ENCODE data around the gene RFK.
A peak's percentile ranks its signal among the peaks of the same experiment; 100 is the strongest.
"Not testable (repeated sequence)": the region's sequence is repeated elsewhere in the genome, so short reads cannot be mapped to it uniquely, and the experiment has no call there.

Gene RFK

GRCh38 chr9:76394195-76394959 lies at the start of gene RFK:
RFK (minus strand) TSS chr9:76394426; CDS start chr9:76394171, 255 bp downstream.
- peak; percentile 5 to 46 for DNase-seq

- no peak for DNase-seq
These were observed 49.7 kb upstream of the RFK start for GRCh38 chr9:76443887-76444286.

- no peak for DNase-seq
These were observed 47.5 kb upstream of the RFK start for GRCh38 chr9:76441551-76442322.

GRCh38 chr9:76438841-76439588 lies 44.8 kb upstream of the RFK start:
- DNase-seq: no peak

- DNase-seq: not testable (repeated sequence)
These were observed 42.9 kb upstream of the RFK start for GRCh38 chr9:76437017-76437699.

- DNase-seq: not testable (repeated sequence)
These were observed 40.7 kb upstream of the RFK start for GRCh38 chr9:76434897-76435296.

GRCh38 chr9:76433836-76434235 lies 39.6 kb upstream of the RFK start:
- DNase-seq: no peak

GRCh38 chr9:76433406-76433805 lies 39.2 kb upstream of the RFK start:
- DNase-seq: no peak

GRCh38 chr9:76431601-76432000 lies 37.4 kb upstream of the RFK start:
- DNase-seq: no peak

GRCh38 chr9:76426807-76427419 lies 32.7 kb upstream of the RFK start:
- no peak for DNase-seq

GRCh38 chr9:76425677-76426453 lies 31.6 kb upstream of the RFK start:
- no peak for DNase-seq

- no peak for DNase-seq
These were observed 30.3 kb upstream of the RFK start for GRCh38 chr9:76424491-76424890.

- DNase-seq: no peak
These were observed 29.3 kb upstream of the RFK start for GRCh38 chr9:76423216-76424177.

- no peak for DNase-seq
These were observed 25.7 kb upstream of the RFK start for GRCh38 chr9:76419782-76420380.

- DNase-seq: no peak
These were observed 23.2 kb upstream of the RFK start for GRCh38 chr9:76417394-76417793.

- no peak for DNase-seq
These were observed 21.5 kb upstream of the RFK start for GRCh38 chr9:76415731-76416130.

- no peak for DNase-seq
These were observed 20.9 kb upstream of the RFK start for GRCh38 chr9:76415154-76415553.

GRCh38 chr9:76414661-76415060 lies 20.4 kb upstream of the RFK start:
- no peak for DNase-seq

GRCh38 chr9:76413658-76414057 lies 19.4 kb upstream of the RFK start:
- no peak for DNase-seq

- DNase-seq: no peak
These were observed 18.4 kb upstream of the RFK start for GRCh38 chr9:76412638-76413037.
